Measurements from ENCODE around the gene MAPKAPK2. TPM values are rescaled to one million over a fixed set of nuclear protein-coding genes. Genes with fewer than 3 reads are reported as not detected.

MAPKAPK2 gene
- total RNA-seq, 1 experiment from 2014 or later: 96.2 TPM

DNA sequence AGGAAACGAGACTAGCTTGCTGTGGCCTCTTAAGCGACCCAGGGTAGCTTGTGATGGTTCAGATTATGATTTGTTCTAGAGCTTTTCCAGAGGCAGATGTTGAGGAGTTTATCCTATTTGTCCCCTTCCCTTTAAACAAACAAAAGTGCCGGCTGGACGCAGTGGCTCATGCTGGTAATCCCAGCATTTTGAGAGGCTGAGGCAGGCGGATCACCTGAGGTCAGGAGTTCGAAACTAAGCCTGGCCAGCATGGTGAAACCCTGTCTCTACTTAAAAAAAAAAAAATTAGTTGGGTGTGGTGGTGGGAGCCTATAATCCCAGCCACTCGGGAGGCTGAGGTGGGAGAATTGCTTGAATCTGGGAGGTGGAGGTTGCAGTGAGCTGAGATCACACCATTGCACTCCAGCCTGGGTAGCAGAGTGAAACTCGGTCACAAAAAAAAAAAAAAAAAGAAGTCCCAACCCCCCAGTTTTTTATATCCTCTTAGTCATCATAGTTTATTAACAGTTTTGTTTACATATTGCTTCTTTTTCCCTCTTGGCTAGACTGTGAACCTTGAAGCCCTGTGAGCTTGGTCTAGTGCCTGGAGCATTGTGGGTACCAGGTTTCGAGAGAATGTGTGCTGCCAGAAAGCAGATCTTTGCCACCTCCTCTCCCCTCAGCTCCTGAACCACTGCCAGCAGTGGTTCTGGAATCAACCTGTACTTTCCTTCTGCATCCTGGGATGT is 29.8 kb downstream of the MAPKAPK2 start:
- no peak for TF ChIP-seq CTCF (IDR thresholded peaks at IDR 0.05; ENCODE audit: unreplicated experiment)
- H3K9me3 Mint-ChIP-seq (ENCODE audit: low read depth, unreplicated experiment): no peaks in the 10 kb centered on the region
- peaks cover 5% of the 10 kb centered on the region for H3K36me3 Mint-ChIP-seq (ENCODE audit: insufficient read depth, unreplicated experiment)
- no peak overlapping the region for H3K27ac Mint-ChIP-seq (ENCODE audit: unreplicated experiment)
- peaks cover 70% of the 10 kb centered on the region for H3K4me1 Mint-ChIP-seq (ENCODE audit: low read depth, unreplicated experiment)
- BruUV-seq (replicated peaks): no TSS peak
- intact Hi-C loops (cut with micrococcal nuclease; ENCODE audit: unreplicated experiment): loop anchor here (10.0 kb wide), 1 partner anchor 80 kb away; the partner anchor contains the start of gene DYRK3
- no peaks in the 10 kb centered on the region for H3K27me3 Mint-ChIP-seq (ENCODE audit: unreplicated experiment)
- H3K4me3 Mint-ChIP-seq (ENCODE audit: low read depth, unreplicated experiment): peak overlapping the region; percentile 14
- CTCF ChIA-PET: interaction anchor here (0.6 to 1.2 kb wide), 14 partner anchors 9 to 666 kb away, joined by 3 to 5 read pairs (median 3); partner anchors contain the start of gene DYRK3
- DNase-seq: peak; percentile 38

GRCh38 chr1:206715120-206715519 is 30.4 kb downstream of the MAPKAPK2 start:
- Mint-ChIP-seq H3K4me1 (ENCODE audit: low read depth, unreplicated experiment) (peaks cover 63% of the 10 kb centered on the region), H3K4me3 (ENCODE audit: low read depth, unreplicated experiment) (peak overlapping the region; percentile 14), H3K27ac (ENCODE audit: unreplicated experiment) (no peak overlapping the region), H3K36me3 (ENCODE audit: insufficient read depth, unreplicated experiment) (peaks cover 5% of the 10 kb centered on the region), H3K9me3 (ENCODE audit: low read depth, unreplicated experiment) (no peaks in the 10 kb centered on the region), H3K27me3 (ENCODE audit: unreplicated experiment) (no peaks in the 10 kb centered on the region)
- no peak for DNase-seq
- intact Hi-C loops (cut with micrococcal nuclease; ENCODE audit: unreplicated experiment): loop anchor here (10.0 kb wide), 1 partner anchor 80 kb away; the partner anchor contains the start of gene DYRK3
- CTCF ChIA-PET: interaction anchor here (0.7 to 1.2 kb wide), 14 partner anchors 8 to 667 kb away, joined by 3 to 5 read pairs (median 4); partner anchors contain the start of gene DYRK3
- no TSS peak for BruUV-seq (replicated peaks)
- TF ChIP-seq CTCF (IDR thresholded peaks at IDR 0.05; ENCODE audit: unreplicated experiment): no peak

DNA sequence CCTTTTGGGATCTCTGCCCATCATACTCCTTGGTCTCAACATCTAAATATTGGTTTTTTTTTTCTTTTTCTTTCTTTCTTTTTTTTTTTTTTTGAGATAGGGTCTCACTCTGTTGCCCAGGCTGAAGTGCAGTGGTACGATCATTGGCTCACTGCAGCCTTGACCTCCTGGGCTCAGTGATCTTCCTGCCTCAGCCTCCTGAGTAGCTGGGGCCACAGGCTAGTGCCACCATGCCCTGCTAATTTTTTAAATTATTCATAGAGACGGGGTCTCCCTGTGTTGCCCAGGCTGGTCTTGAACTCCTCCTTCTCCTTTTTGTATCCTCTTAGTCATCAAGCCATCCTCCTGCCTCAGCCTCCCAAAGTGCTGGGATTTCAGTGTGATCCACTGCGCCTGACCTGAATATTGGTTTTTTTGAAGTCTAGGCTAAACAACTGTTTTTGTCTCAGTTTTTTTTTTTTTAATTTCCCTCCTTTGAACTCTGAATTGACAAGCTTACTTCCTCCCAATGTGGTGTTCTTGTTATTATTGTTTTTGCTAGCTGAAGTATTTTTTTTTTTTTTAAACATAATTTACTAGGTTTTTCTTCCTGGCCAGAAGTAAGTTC is 30.9 kb downstream of the MAPKAPK2 start:
- H3K27ac Mint-ChIP-seq (ENCODE audit: unreplicated experiment): no peak overlapping the region
- peaks cover 58% of the 10 kb centered on the region for H3K4me1 Mint-ChIP-seq (ENCODE audit: low read depth, unreplicated experiment)

More for the DNA sequence above, 30.9 kb downstream of the MAPKAPK2 start:
- Mint-ChIP-seq H3K36me3 (ENCODE audit: insufficient read depth, unreplicated experiment) (peaks cover 5% of the 10 kb centered on the region), H3K27me3 (ENCODE audit: unreplicated experiment) (no peaks in the 10 kb centered on the region), H3K9me3 (ENCODE audit: low read depth, unreplicated experiment) (no peaks in the 10 kb centered on the region), H3K4me3 (ENCODE audit: low read depth, unreplicated experiment) (no peak overlapping the region)
- CTCF ChIA-PET: interaction anchor here (0.7 to 1.2 kb wide), 5 partner anchors 8 to 150 kb away, joined by 3 to 4 read pairs (median 3); no protein-coding TSS in a partner anchor
- no peak for DNase-seq
- TF ChIP-seq CTCF (IDR thresholded peaks at IDR 0.05; ENCODE audit: unreplicated experiment): no peak
- BruUV-seq (replicated peaks): no TSS peak
- intact Hi-C loops (cut with micrococcal nuclease; ENCODE audit: unreplicated experiment): loop anchor here (10.0 kb wide), 1 partner anchor 81 kb away; the partner anchor contains the start of gene DYRK3

Data from Calu3 (cell line).